CMK (cell line): ENCODE results near the gene FMO2.

Source experiments
- DNase-seq: peaks from one replicate; pipeline ENCODE4 v3.0.0-alpha.2; 2010; ENCODE audit warnings: low read depth

The FMO2 gene

DNA sequence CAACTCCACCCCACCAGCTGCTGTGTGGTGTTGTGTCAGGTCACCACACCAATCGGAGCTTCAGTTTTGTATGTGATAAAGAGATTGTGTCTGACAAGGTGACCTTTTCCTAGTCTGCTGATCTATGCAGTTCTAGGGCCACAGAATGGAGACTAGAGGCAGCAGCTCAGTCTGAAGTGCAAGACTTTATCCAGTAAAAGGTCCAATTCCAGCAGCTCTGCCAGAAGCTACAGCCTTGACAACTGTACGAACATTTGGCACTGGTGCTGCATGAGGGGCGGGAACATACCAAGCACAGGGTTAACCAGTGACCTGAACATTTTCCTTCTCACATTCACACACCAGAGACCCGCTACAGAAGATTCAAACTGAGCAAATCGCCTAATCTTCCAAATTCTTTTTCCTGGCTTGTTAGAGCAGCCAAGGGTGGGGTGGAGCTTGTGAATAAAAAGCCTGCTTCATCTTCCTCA lies 72.5 kb downstream of the FMO2 start:
- DNase-seq: no peak

DNA sequence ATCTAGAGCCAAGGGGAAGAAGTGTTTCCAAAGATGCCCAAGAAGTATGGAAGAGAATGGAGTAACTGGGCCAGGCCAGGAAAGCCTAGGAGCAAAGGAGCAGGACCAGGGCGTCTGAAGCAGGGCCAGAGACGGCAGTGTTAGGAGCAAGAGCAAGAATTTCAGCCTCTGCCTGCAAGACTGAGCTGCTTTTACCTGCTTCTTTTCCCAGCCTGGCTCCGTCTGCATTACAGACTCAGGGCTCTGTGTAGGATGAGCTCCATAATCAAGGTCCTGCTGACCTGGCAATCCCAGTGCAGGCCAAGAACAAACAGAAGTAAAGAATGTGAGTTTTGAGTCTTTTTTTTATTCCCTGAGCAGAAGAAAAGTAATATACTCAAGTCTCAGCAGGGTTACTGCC lies 73.3 kb downstream of the FMO2 start:
- DNase-seq: no peak

DNA sequence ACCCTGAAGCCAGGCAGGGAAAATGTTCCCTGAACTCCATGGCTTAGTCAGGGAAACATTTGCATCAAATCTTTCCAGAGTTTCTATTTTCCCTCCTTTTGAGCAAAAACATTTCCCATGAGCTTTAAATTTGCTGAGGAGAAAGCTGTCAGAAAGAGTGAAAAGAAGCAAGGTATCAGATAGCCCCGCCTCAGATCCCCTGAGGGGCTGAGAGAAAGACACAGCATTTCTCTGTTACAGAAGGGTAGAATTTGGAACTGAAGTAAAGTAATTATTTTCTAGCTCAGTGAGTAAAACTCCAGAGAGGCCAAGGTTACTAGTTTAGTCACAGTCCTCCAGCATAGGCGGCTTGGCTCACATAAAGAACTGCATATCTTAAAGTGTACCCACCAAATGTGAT lies 73.8 kb downstream of the FMO2 start:
- DNase-seq: no peak
